ENCODE measurements around the gene SLC11A1.

GRCh38 chr2:218341381-218341780, 40.7 kb upstream of the SLC11A1 start:
- TF ChIP-seq CTCF (conservative IDR thresholded peaks at IDR 0.05) (no peak), EZH2 (IDR thresholded peaks at IDR 0.05; ENCODE audit: low read depth) (no peak)
